Kidney tubule cell (primary cell): ENCODE data around the gene CBX6.
"Not testable (repeated sequence)": the region's sequence is repeated elsewhere in the genome, so short reads cannot be mapped to it uniquely, and the experiment has no call there.

ENCODE experiments used
- DNase-seq: peaks from one replicate; pipeline ENCODE4 v3.0.0-alpha.2; 2018; ENCODE audit warnings: low spot score

The CBX6 gene

GRCh38 chr22:38872172-38872830 is at the start of gene CBX6:
TSS of gene CBX6 (minus strand) at chr22:38872216. CDS start at chr22:38872190, 26 bp downstream.
- peak; percentile 92 for DNase-seq

DNA sequence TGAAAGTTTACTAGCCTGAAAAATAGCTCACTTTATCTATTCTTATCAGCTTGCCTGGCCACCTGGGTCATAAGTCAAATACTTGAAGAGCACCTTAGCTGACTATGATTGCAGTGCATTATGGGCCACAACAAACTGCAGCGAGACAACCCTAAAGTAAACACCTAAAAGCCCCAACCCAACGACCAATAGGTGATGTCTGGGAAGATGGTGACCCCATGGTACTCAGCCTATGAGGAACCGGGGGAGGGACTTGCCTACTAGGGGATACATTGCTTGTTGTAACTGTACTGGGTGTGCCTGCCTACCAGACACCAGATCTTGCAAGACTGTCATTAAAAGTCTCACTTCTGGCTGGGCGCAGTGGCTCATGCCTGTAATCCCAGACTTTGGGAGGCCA is 49.8 kb upstream of the CBX6 start:
- no peak for DNase-seq

DNA sequence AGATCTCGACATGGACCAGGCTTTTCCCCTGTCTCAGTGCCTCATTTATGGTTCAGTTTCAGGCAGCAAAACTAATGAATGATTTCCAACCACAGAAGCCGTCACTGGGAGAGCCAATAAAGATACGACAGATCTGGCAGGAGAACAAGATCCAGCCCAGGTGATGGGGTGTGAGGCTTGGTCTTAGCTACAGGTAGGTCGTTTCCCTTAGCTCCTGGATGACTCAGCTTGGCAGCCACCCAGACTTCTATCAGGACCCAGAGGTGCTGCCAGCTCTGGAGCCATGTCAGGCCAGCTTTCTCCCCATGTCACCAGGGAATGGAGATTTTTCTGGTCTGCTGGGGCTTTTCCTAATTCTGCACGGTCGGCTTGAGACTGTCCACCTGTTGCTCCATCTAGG is 49.1 kb upstream of the CBX6 start:
- peak; percentile 65 for DNase-seq

GRCh38 chr22:38919631-38920190 is 47.7 kb upstream of the CBX6 start:
- no peak for DNase-seq

- no peak for DNase-seq
These were observed 39.4 kb upstream of the CBX6 start for GRCh38 chr22:38911434-38911833.

DNA sequence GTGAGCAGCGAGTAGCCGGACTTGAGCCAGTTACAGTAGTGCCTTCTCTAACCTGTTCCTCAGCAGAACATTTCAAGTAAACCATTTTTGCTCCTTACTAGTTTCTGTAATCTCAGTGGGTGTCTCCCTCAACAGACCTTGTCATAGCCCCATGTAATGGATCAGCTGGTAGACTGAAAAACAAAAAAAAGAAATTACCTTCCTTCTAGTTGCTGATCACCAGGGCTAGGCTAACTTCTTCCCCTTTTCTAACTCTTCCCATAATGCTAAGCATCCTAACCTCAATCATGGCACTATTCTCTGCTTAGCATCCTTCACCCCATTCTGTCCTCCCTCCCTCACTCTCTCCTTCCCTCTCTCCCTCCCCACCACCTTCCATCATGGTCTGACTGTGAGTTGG is 35.8 kb upstream of the CBX6 start:
- no peak for DNase-seq

- DNase-seq: no peak
These were observed 34.0 kb upstream of the CBX6 start for GRCh38 chr22:38906052-38906451.

GRCh38 chr22:38904052-38904617 is 32.1 kb upstream of the CBX6 start:
- DNase-seq: not testable (repeated sequence)

- DNase-seq: no peak
These were observed 29.2 kb upstream of the CBX6 start for GRCh38 chr22:38901111-38901641.

GRCh38 chr22:38900677-38901076 is 28.7 kb upstream of the CBX6 start:
- DNase-seq: no peak

GRCh38 chr22:38891256-38891655 is 19.2 kb upstream of the CBX6 start:
- no peak for DNase-seq

DNA sequence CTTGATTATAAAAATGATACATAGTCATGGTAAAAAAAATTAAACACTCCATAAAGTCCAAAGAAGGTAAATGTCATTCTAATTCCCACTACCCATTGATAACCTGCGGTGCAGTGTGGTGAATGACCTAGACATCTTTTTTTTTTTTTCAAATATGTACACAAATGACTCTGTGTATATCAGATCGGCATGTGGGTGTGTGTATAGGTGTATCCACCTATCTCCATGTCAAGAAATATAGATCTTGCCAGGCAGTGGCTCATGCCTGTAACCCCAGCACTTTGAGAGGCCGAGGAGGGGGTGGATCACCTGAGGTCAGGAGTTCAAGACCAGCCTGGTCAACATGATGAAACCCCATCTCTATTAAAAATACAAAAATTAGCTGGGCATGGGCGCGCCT is 18.4 kb upstream of the CBX6 start:
- no peak for DNase-seq

DNA sequence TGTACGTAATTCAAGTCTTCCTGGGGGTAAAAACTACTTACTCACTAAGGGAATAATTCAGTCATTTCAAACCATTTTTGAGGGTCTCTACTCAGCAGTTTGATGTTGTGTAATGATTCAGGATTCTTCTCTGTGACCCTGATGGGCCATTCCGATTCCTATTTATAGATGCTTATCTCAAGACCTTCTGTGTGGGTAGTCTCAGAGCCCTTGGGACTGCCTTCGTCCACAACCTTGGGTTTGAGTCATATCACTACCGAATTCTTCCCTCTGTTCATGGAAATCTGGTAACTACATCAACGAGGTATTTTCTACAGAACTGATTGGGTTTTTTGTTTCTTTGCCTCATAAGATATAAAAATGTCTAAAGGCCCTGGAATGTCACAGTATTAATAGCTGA is 14.3 kb upstream of the CBX6 start:
- no peak for DNase-seq

GRCh38 chr22:38882972-38883622 is 11.1 kb upstream of the CBX6 start:
- DNase-seq: no peak

DNA sequence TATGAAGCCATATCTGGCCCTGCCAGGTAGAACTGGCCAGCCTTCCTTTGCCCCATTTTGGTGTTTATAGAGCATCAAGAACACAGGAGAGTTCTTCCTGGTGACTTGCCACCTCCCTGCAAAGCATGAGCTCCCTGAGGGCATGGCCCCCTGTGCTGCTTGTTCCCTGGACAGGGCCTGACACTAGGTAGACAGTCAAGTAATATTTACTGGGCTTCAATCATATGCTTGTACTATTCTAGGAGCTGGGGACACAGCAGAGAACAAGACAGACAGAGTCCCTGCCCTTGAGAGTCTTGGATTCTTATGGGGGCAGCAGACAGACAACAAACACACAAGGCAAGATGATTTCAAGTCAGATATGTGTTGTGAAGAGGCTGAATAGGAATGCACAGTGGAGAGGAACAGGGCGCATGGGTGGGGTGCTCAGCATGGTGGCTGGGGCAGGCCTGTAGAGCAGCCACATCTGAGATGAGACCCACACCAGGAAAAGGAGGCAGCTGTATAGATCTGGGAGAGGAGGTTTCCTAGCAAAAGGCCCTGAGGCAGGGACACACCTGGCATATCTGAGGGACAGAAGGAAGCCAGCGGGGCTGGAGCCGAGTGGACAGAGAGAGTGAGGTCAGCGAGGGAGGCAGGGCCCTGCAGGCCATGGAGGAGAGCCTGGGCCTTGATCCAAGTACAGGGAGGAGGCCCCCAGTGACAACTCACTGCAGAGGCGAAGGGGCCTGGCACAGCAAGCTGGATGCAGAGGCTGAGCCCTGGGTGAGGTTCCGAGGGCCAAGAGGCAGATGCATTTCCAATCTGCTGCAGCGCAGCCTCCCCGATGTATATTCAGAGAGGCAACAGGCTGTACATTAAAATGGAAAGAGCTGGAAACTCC is 10.2 kb upstream of the CBX6 start:
- DNase-seq: no peak

- DNase-seq: no peak
These were observed 9.5 kb upstream of the CBX6 start for GRCh38 chr22:38881464-38881871.

DNA sequence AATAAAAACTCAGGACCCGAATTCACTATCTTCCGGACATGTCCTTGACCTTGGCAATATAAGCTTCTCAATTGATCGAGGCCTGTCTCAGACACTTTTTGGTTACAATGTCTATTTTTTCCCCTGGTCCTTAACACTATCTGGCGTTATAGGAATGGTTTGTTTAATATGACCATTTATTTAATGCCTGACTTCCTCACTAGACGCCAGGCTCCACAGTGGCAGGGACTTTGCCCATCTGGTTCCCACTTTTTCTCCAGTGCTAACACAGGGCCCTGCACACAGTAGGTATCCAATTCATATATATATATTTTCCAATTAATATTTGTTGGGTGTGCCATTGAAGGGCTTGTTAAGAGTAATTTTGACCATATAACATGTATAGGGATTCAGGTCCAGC is 7.9 kb upstream of the CBX6 start:
- DNase-seq: no peak

DNA sequence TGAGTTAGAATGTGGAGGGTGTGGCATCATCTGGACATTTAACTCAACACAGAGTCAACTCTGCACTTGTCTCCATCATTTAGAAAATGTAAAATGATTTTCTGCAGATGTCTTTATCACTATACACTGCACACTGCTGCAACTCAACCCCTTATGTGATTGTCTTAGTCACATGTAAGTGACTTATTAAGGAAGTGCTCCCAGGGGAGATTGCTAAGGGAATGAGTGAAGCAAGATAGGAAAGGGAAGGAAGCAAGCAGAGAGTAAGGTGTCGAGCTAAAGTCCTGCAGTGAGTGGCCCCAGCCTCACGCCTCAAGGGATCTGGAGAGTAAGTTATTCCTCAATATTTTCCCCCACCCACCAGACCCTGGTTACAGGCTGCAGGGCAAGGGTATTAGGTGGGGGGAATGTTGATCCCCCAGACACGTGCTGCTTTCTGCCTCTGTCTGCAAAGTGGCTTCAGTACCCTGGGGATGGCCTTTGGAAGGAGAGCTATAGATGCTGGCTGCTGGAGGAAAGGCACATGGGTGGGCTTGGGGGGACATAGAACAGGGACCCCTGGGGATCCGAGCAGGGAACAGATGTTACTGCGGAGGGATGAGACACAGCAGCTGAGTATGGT is 7.2 kb upstream of the CBX6 start:
- peak; percentile 45 for DNase-seq

GRCh38 chr22:38878001-38878400 is 6.0 kb upstream of the CBX6 start:
- DNase-seq: no peak

- DNase-seq: no peak
These were observed 2.7 kb upstream of the CBX6 start for GRCh38 chr22:38874529-38875222.
